ENCODE measurements around the gene SREBF1. TPM values are rescaled to one million over a fixed set of nuclear protein-coding genes. Genes with fewer than 3 reads are reported as not detected.

The SREBF1 gene
- total and polyA plus RNA-seq, 2 of the 4 experiments (the other 2 are of a cell fraction), result 3.4 to 20.4 TPM

DNA sequence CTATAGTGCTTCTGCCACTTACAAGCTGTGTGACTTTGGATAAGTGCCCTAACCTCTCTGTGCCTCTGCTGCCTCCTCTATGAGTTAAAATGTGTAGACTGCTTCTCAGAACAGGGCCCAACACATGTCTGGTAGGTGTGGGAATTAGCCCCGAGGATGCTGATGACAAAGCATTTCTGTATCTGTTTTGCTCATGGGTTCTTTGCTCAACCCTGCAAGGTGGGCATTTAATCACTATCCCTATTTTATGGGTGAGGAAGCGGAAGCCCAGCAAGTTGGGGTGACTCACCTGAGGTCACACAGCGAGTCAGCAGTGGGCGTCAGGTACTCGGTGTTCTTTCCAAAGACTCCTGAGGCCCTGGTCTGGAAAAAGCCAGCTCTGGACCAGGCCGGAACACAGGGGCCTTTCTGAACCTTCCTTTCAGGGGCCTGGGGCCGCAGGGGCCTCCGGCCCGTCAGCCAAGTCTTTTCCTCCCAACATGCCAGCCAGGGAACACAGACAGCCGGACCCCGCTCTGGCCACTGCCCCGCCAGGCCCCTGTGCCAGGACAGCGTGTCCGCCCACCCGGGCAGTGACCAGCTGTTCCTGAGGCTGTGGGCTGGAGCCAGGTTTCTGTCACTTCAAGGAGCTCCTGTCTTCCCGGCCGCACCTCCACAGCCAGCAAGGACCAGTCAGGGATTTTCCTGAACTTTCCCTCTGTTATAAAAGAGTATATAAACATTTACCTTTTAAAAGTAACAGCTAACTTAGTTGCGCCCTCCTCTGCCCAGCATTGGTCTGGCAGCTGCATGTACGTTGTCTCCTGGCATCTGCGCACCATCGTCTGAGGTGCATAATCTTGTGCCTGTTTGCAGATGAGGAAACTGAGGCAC lies 62.5 kb downstream of the SREBF1 start:
- Histone ChIP-seq H3K27ac (ENCODE audit: insufficient read depth, low read length) (no peak overlapping the region), H3K79me1 (ENCODE audit: low read depth in 1 of 2, low read length in 2 of 2) (peaks cover 36 to 98% of the 10 kb centered on the region in 2 experiments), H3K4me2 (ENCODE audit: low read depth, low read length) (no peak overlapping the region), H3K18ac (ENCODE audit: low read depth, low read length) (no peak overlapping the region), H4K8ac (ENCODE audit: low read depth in 2 of 2, low read length in 2 of 2) (no peak overlapping the region; a peak in 1 of 4 replicates), H3K9me3 (ENCODE audit: control insufficient read depth, insufficient read depth, low read length) (no peaks in the 10 kb centered on the region), H3K14ac (replicated peaks; ENCODE audit: low read depth, low read length) (no peak overlapping the region), H3K4me3 (ENCODE audit: insufficient read depth, low read depth, low read length) (no peak overlapping the region), H3K9ac (ENCODE audit: low read depth, low read length) (no peak overlapping the region), H2BK20ac (ENCODE audit: low read depth, low read length) (no peak overlapping the region), H3K56ac (ENCODE audit: extremely low read depth, insufficient read depth, low read length) (no peak overlapping the region), H2BK5ac (ENCODE audit: low read depth, low read length, poor library complexity, severe bottlenecking) (no peak overlapping the region), H3K4me1 (ENCODE audit: control insufficient read depth, insufficient read depth, low read length) (peaks cover 30% of the 10 kb centered on the region), H2AK9ac (replicated peaks; ENCODE audit: low read depth, low read length, poor library complexity) (no peak overlapping the region), H3K27me3 (ENCODE audit: control insufficient read depth, insufficient read depth, low read length) (no peaks in the 10 kb centered on the region), H3K36me3 (ENCODE audit: control insufficient read depth, insufficient read depth, low read length) (peaks cover 2% of the 10 kb centered on the region; the same call in 1 of the 2 replicates), H2AFZ (replicated peaks; ENCODE audit: low read length, poor library complexity) (peak overlapping the region; percentile 54), H2BK15ac (ENCODE audit: low read depth, low read length) (no peak overlapping the region), H2BK120ac (ENCODE audit: low read depth, low read length) (no peak overlapping the region), H3K9me1 (ENCODE audit: insufficient read depth, low read length) (peaks cover 20% of the 10 kb centered on the region), H4K91ac (ENCODE audit: insufficient read depth, low read depth, low read length) (no peak overlapping the region), H4K20me1 (ENCODE audit: insufficient read depth, low read length) (peaks cover 98% of the 10 kb centered on the region), H4K5ac (ENCODE audit: low read depth, low read length) (no peak overlapping the region), H3K4ac (ENCODE audit: low read depth, low read length) (no peak overlapping the region), H3K23ac (ENCODE audit: low read depth, low read length) (no peak overlapping the region; the same call in 1 of the 2 replicates), H2AK5ac (ENCODE audit: low read depth, low read length) (0 out of 2 replicates have a peak overlapping the region, but pooled peaks have one; percentile 7)
- intact Hi-C loops (cut with micrococcal nuclease), result no loop called here
- ChIA-PET POLR2A (ENCODE audit: unreplicated experiment) (interaction anchor here (0.6 kb wide), 1 partner anchor 49 kb away, joined by 3 read pairs; no protein-coding TSS in a partner anchor), CTCF (interaction anchor here (0.6 kb wide), 2 partner anchors 38 to 427 kb away, joined by 3 read pairs; no protein-coding TSS in a partner anchor)
- dilution Hi-C loops (cut with HindIII; ENCODE audit: low sequenced_read_pairs, unreplicated experiment), result no loop called here
- WGBS, 2 experiments (ENCODE audit: extremely low coverage in 2 of 2, insufficient read length in 1 of 2), result 63% methylated on average over 10 of the region's 21 CpGs; no CpG with 5 or more reads in 1 of the 2 experiments
- in situ Hi-C loops (cut with MboI; ENCODE audit: low sequenced_read_pairs), result no loop called here
- no TSS peak for BruUV-seq (replicated peaks)
- ATAC-seq (ENCODE audit: low read depth) (peak; percentile 15), DNase-seq (peak; percentile 52)
- peak; percentile 50 for TF ChIP-seq RAD21 (IDR thresholded peaks at IDR 0.05; ENCODE audit: low read length)
- no peak for TF ChIP-seq CHD1 (IDR thresholded peaks at IDR 0.05; ENCODE audit: low read depth, low read length)
- TF ChIP-seq CTCF (conservative IDR thresholded peaks at IDR 0.05; ENCODE audit: low read depth, low read length), result peak; percentile 47
- peak; percentile 26; the same call in 1 of the 2 replicates for TF ChIP-seq NFE2L2 (IDR thresholded peaks at IDR 0.05; ENCODE audit: low read depth, low read length)
- no peak for TF ChIP-seq CEBPB (IDR thresholded peaks at IDR 0.05; ENCODE audit: low read depth, low read length)
- TF ChIP-seq MAFK (IDR thresholded peaks at IDR 0.05; ENCODE audit: low read depth, low read length), result 0 out of 2 replicates have a peak, but pooled peaks have one; percentile 14
- no peak for TF ChIP-seq MXI1 (IDR thresholded peaks at IDR 0.05; ENCODE audit: borderline replicate concordance, low read depth, low read length)
- no peak; the same call in 1 of the 2 replicates for TF ChIP-seq FOS (IDR thresholded peaks at IDR 0.05; ENCODE audit: low read depth, low read length)
- TF ChIP-seq MAZ (IDR thresholded peaks at IDR 0.05; ENCODE audit: borderline replicate concordance, low read depth, low read length), result no peak
- TF ChIP-seq, protein P1, sequence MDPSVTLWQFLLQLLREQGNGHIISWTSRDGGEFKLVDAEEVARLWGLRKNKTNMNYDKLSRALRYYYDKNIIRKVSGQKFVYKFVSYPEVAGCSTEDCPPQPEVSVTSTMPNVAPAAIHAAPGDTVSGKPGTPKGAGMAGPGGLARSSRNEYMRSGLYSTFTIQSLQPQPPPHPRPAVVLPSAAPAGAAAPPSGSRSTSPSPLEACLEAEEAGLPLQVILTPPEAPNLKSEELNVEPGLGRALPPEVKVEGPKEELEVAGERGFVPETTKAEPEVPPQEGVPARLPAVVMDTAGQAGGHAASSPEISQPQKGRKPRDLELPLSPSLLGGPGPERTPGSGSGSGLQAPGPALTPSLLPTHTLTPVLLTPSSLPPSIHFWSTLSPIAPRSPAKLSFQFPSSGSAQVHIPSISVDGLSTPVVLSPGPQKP (IDR thresholded peaks at IDR 0.05; ENCODE audit: borderline replicate concordance, low read depth, low read length), result no peak
- peak; percentile 48; the same call in 1 of the 2 replicates for TF ChIP-seq SMC3 (IDR thresholded peaks at IDR 0.05; ENCODE audit: low read depth, low read length)
- no peak for TF ChIP-seq POLR2A (IDR thresholded peaks at IDR 0.05; ENCODE audit: low read depth, low read length)
- TF ChIP-seq USF2 (IDR thresholded peaks at IDR 0.05; ENCODE audit: low read depth, low read length), result no peak

Data from IMR-90 (cell line).